ENCODE results near the gene P2RY6.
A peak's percentile ranks its signal among the peaks of the same experiment; 100 is the strongest.

Gene P2RY6

GRCh38 chr11:73312036-73312435 is 39.9 kb downstream of the P2RY6 start:
- DNase-seq = no peak
- Mint-ChIP-seq H3K9me3 (no peaks in the 10 kb centered on the region), H3K4me3 (peak overlapping the region; percentile 74 to 77), H3K27me3 (no peaks in the 10 kb centered on the region), H3K27ac (peak overlapping the region; percentile 16), H3K4me1 (peaks cover 53 to 78% of the 10 kb centered on the region in 2 donors), H3K36me3 (peaks cover 43 to 66% of the 10 kb centered on the region in 2 donors)
- no peak for ATAC-seq (replicated peaks)

GRCh38 chr11:73312851-73313327 is 40.8 kb downstream of the P2RY6 start:
- H3K27ac Mint-ChIP-seq = peak overlapping the region; percentile 73

GRCh38 chr11:73313652-73314051 is 41.5 kb downstream of the P2RY6 start:
- peaks cover 57 to 82% of the 10 kb centered on the region in 2 donors for H3K4me1 Mint-ChIP-seq
- H3K4me3 Mint-ChIP-seq = peak overlapping the region; percentile 74 to 77
- H3K27ac Mint-ChIP-seq = peak overlapping the region; percentile 82
- peak; percentile 28 to 33 for ATAC-seq (replicated peaks)
- peaks cover 47 to 78% of the 10 kb centered on the region in 2 donors for H3K36me3 Mint-ChIP-seq
- DNase-seq = no peak
- no peaks in the 10 kb centered on the region for H3K9me3 Mint-ChIP-seq
- no peaks in the 10 kb centered on the region for H3K27me3 Mint-ChIP-seq

More at GRCh38 chr11:73312851-73313327, 40.8 kb downstream of the P2RY6 start:
- no peaks in the 10 kb centered on the region for H3K9me3 Mint-ChIP-seq
- H3K4me1 Mint-ChIP-seq = peaks cover 51 to 75% of the 10 kb centered on the region in 2 donors
- peak overlapping the region; percentile 74 to 77 for H3K4me3 Mint-ChIP-seq
- no peak for DNase-seq
- no peak for ATAC-seq (replicated peaks)
- peaks cover 43 to 70% of the 10 kb centered on the region in 2 donors for H3K36me3 Mint-ChIP-seq
- no peaks in the 10 kb centered on the region for H3K27me3 Mint-ChIP-seq

GRCh38 chr11:73314117-73314961 is 42.2 kb downstream of the P2RY6 start:
- H3K4me3 Mint-ChIP-seq = peak overlapping the region; percentile 74 to 77
- DNase-seq (peak; percentile 51), ATAC-seq (replicated peaks) (peak; percentile 58 to 75)
- peaks cover 54 to 84% of the 10 kb centered on the region in 2 donors for H3K36me3 Mint-ChIP-seq
- H3K27ac Mint-ChIP-seq = peak overlapping the region; percentile 82
- no peaks in the 10 kb centered on the region for H3K9me3 Mint-ChIP-seq
- peaks cover 57 to 87% of the 10 kb centered on the region in 2 donors for H3K4me1 Mint-ChIP-seq
- H3K27me3 Mint-ChIP-seq = no peaks in the 10 kb centered on the region

- DNase-seq = no peak
- Mint-ChIP-seq H3K4me3 (no peak overlapping the region), H3K27ac (peak overlapping the region; percentile 75), H3K9me3 (no peaks in the 10 kb centered on the region), H3K27me3 (no peaks in the 10 kb centered on the region), H3K36me3 (peaks cover 59 to 86% of the 10 kb centered on the region in 2 donors), H3K4me1 (peaks cover 52 to 84% of the 10 kb centered on the region in 2 donors)
- ATAC-seq (replicated peaks) = no peak
These were observed 43.3 kb downstream of the P2RY6 start for GRCh38 chr11:73315293-73316020.

- H3K9me3 Mint-ChIP-seq = no peaks in the 10 kb centered on the region
- peaks cover 63 to 84% of the 10 kb centered on the region in 2 donors for H3K36me3 Mint-ChIP-seq
- no peak overlapping the region for H3K4me3 Mint-ChIP-seq
- H3K4me1 Mint-ChIP-seq = peaks cover 56 to 83% of the 10 kb centered on the region in 2 donors
- H3K27me3 Mint-ChIP-seq = no peaks in the 10 kb centered on the region
- DNase-seq = no peak
- ATAC-seq (replicated peaks) = no peak
- no peak overlapping the region for H3K27ac Mint-ChIP-seq
These were observed 44.3 kb downstream of the P2RY6 start for GRCh38 chr11:73316422-73316821.

- no peak for ATAC-seq (replicated peaks)
- H3K9me3 Mint-ChIP-seq = no peaks in the 10 kb centered on the region
- H3K27ac Mint-ChIP-seq = peak overlapping the region; percentile 39
- H3K4me1 Mint-ChIP-seq = peaks cover 57 to 83% of the 10 kb centered on the region in 2 donors
- H3K4me3 Mint-ChIP-seq = no peak overlapping the region
- DNase-seq = no peak
- H3K36me3 Mint-ChIP-seq = peaks cover 61 to 79% of the 10 kb centered on the region in 2 donors
- H3K27me3 Mint-ChIP-seq = no peaks in the 10 kb centered on the region
These were observed 45.2 kb downstream of the P2RY6 start for GRCh38 chr11:73317373-73317772.

- H3K4me3 Mint-ChIP-seq = no peak overlapping the region
- H3K36me3 Mint-ChIP-seq = peaks cover 59 to 80% of the 10 kb centered on the region in 2 donors
- no peak for ATAC-seq (replicated peaks)
- H3K27ac Mint-ChIP-seq = peak overlapping the region; percentile 53
- no peak for DNase-seq
- peaks cover 57 to 83% of the 10 kb centered on the region in 2 donors for H3K4me1 Mint-ChIP-seq
- H3K27me3 Mint-ChIP-seq = no peaks in the 10 kb centered on the region
- no peaks in the 10 kb centered on the region for H3K9me3 Mint-ChIP-seq
These were observed 45.7 kb downstream of the P2RY6 start for GRCh38 chr11:73317803-73318202.

GRCh38 chr11:73318501-73319011 is 46.4 kb downstream of the P2RY6 start:
- ATAC-seq (replicated peaks) = no peak
- Mint-ChIP-seq H3K27ac (peak overlapping the region; percentile 78), H3K27me3 (no peaks in the 10 kb centered on the region), H3K36me3 (peaks cover 53 to 74% of the 10 kb centered on the region in 2 donors), H3K4me3 (no peak overlapping the region), H3K4me1 (peaks cover 54 to 82% of the 10 kb centered on the region in 2 donors), H3K9me3 (no peaks in the 10 kb centered on the region)
- DNase-seq = no peak

- peaks cover 65 to 84% of the 10 kb centered on the region in 2 donors for H3K4me1 Mint-ChIP-seq
- no peaks in the 10 kb centered on the region for H3K9me3 Mint-ChIP-seq
- H3K27ac Mint-ChIP-seq = peak overlapping the region; percentile 100
- no peak for ATAC-seq (replicated peaks)
- H3K36me3 Mint-ChIP-seq = peaks cover 46 to 68% of the 10 kb centered on the region in 2 donors
- no peak for DNase-seq
- H3K27me3 Mint-ChIP-seq = no peaks in the 10 kb centered on the region
- peak overlapping the region; percentile 34 to 71 for H3K4me3 Mint-ChIP-seq
These were observed 48.8 kb downstream of the P2RY6 start for GRCh38 chr11:73320763-73321603.

- no peaks in the 10 kb centered on the region for H3K27me3 Mint-ChIP-seq
- H3K4me1 Mint-ChIP-seq = peaks cover 61 to 84% of the 10 kb centered on the region in 2 donors
- peak overlapping the region; percentile 34 to 71 for H3K4me3 Mint-ChIP-seq
- peak; percentile 18 to 21 for ATAC-seq (replicated peaks)
- no peaks in the 10 kb centered on the region for H3K9me3 Mint-ChIP-seq
- H3K27ac Mint-ChIP-seq = peak overlapping the region; percentile 100
- peak; percentile 34 for DNase-seq
- H3K36me3 Mint-ChIP-seq = peaks cover 44 to 64% of the 10 kb centered on the region in 2 donors
These were observed 49.7 kb downstream of the P2RY6 start for GRCh38 chr11:73321604-73322381.

- peak overlapping the region; percentile 34 to 71 for H3K4me3 Mint-ChIP-seq
- H3K27ac Mint-ChIP-seq = peak overlapping the region; percentile 100
- H3K9me3 Mint-ChIP-seq = no peaks in the 10 kb centered on the region
- DNase-seq (peak; percentile 88), ATAC-seq (replicated peaks) (peak; percentile 88 to 90)
- H3K27me3 Mint-ChIP-seq = no peaks in the 10 kb centered on the region
- peaks cover 49 to 67% of the 10 kb centered on the region in 2 donors for H3K36me3 Mint-ChIP-seq
- H3K4me1 Mint-ChIP-seq = peaks cover 70 to 91% of the 10 kb centered on the region in 2 donors
These were observed 50.5 kb downstream of the P2RY6 start for GRCh38 chr11:73322382-73323306.

All from stimulated activated naive B cell treated with anti-CD40 and anti-IgM and Interleukin-4, amounts not matched to agents 10 μg/mL and 1 μg/mL and 100 μg/mL, for 72 hours (primary cell).